Ishikawa (cell line): Measurements from ENCODE around the gene CADPS.
A peak's percentile ranks its signal among the peaks of the same experiment; 100 is the strongest.

Source experiments
- CEBPB ChIP-seq: IDR thresholded peaks from 2 replicates; pipeline ENCODE4 v1.6.1; 2012
- CREB1 ChIP-seq: IDR thresholded peaks from 2 replicates; pipeline ENCODE4 v1.6.1; 2012; ENCODE audit warnings: low read depth
- EGR1 ChIP-seq: IDR thresholded peaks from 2 replicates; pipeline ENCODE4 v1.6.1; 2012
- EP300 ChIP-seq: IDR thresholded peaks from 2 replicates; pipeline ENCODE4 v1.6.1; 2012; ENCODE audit warnings: borderline replicate concordance
- FOXM1 ChIP-seq: IDR thresholded peaks from 2 replicates; pipeline ENCODE4 v1.6.1; 2012; ENCODE audit warnings: low read depth, borderline replicate concordance
- MAX ChIP-seq: IDR thresholded peaks from 2 replicates; pipeline ENCODE4 v1.6.1; 2012
- NFIC ChIP-seq: IDR thresholded peaks from 2 replicates; pipeline ENCODE4 v1.6.1; 2012
- RAD21 ChIP-seq: IDR thresholded peaks from 2 replicates; pipeline ENCODE4 v1.6.1; 2012; ENCODE audit warnings: low read depth
- REST ChIP-seq: IDR thresholded peaks from 2 replicates; pipeline ENCODE4 v1.6.1; 2012; ENCODE audit warnings: low read depth, mild to moderate bottlenecking
- TAF1 ChIP-seq: IDR thresholded peaks from 2 replicates; pipeline ENCODE4 v1.6.1; 2012; ENCODE audit warnings: low read depth, mild to moderate bottlenecking
- TCF12 ChIP-seq: IDR thresholded peaks from 2 replicates; pipeline ENCODE4 v1.6.1; 2012; ENCODE audit warnings: low read depth
- TEAD4 ChIP-seq: IDR thresholded peaks from 2 replicates; pipeline ENCODE4 v1.6.1; 2012
- USF1 ChIP-seq: IDR thresholded peaks from 2 replicates; pipeline ENCODE4 v1.6.1; 2012
- YY1 ChIP-seq: IDR thresholded peaks from 2 replicates; pipeline ENCODE4 v1.6.1; 2012; ENCODE audit warnings: low read depth
- ZBTB7A ChIP-seq: IDR thresholded peaks from 2 replicates; pipeline ENCODE4 v1.6.1; 2012; ENCODE audit warnings: low read depth

The CADPS gene

GRCh38 chr3:62670351-62670750 is 204.9 kb downstream of the CADPS start:
- no peak for TF ChIP-seq RAD21

GRCh38 chr3:62669161-62669560 is 206.1 kb downstream of the CADPS start:
- TF ChIP-seq CEBPB (no peak), MAX (no peak), USF1 (no peak), NFIC (no peak), REST (no peak), EP300 (no peak), TCF12 (no peak), EGR1 (no peak)

GRCh38 chr3:62667714-62668113 is 207.5 kb downstream of the CADPS start:
- no peak for TF ChIP-seq NFIC
- no peak for TF ChIP-seq TAF1
- no peak for TF ChIP-seq REST
- TF ChIP-seq CREB1: no peak

GRCh38 chr3:62665627-62666437 is 209.4 kb downstream of the CADPS start:
- TF ChIP-seq TEAD4: no peak
- TF ChIP-seq RAD21: peak; percentile 71

- no peak for TF ChIP-seq TCF12
- no peak for TF ChIP-seq EGR1
- TF ChIP-seq NFIC: no peak
- TF ChIP-seq USF1: no peak
- no peak for TF ChIP-seq CREB1
- no peak for TF ChIP-seq TEAD4
- TF ChIP-seq FOXM1: no peak
- no peak for TF ChIP-seq YY1
- TF ChIP-seq REST: no peak
Observed at GRCh38 chr3:62662677-62663076, 212.5 kb downstream of the CADPS start.

DNA sequence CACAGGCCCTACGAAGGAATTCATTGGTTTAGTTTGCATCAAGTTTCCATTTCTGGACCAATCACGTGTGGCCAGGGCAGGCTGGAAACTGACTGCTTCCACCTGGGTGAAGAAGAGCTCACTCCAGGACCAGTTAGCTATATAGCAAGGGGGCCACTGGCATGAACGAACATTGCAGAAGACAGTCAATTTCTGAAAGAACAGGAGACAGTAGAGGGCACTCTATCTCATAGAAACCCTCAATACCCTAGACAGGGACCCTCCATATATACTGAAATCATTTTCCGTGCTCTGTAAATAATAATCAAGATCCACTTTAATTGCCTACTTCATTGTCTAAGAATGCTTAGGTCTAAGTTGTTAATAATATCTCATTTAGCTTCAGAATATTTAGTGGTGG is 215.6 kb downstream of the CADPS start:
- TF ChIP-seq ZBTB7A: no peak
- TF ChIP-seq YY1: no peak
- no peak for TF ChIP-seq REST
- TF ChIP-seq CREB1: no peak
- TF ChIP-seq TEAD4: no peak
